LNCaP clone FGC (cell line): ENCODE data around the gene EIF1AD.

Experiments
- DNase-seq: peaks from one replicate; pipeline ENCODE4 v3.0.0-alpha.2; 2011; ENCODE audit warnings: low read depth
- H3K4me3 ChIP-seq: 2 replicates; pipeline ENCODE4 v1.5.1; 2011; ENCODE audit warnings: mild to moderate bottlenecking, low read depth, low read length, control low read depth
- CTCF ChIP-seq: IDR thresholded peaks from 2 replicates; pipeline ENCODE4 v1.5.1; 2012; ENCODE audit warnings: mild to moderate bottlenecking; ENCODE audit not compliant: control insufficient read depth, insufficient read depth; ENCODE audit errors: extremely low read depth

The EIF1AD gene

GRCh38 chr11:65967329-65967934, 34.5 kb downstream of the EIF1AD start:
- no peak for TF ChIP-seq CTCF
- H3K4me3 ChIP-seq = no peak overlapping the region
- DNase-seq = no peak

GRCh38 chr11:65965986-65966762, 35.8 kb downstream of the EIF1AD start:
- TF ChIP-seq CTCF = no peak
- DNase-seq = no peak
- H3K4me3 ChIP-seq = no peak overlapping the region

GRCh38 chr11:65964906-65965305, 37.1 kb downstream of the EIF1AD start:
- TF ChIP-seq CTCF = no peak
- no peak overlapping the region for H3K4me3 ChIP-seq
- DNase-seq = no peak

GRCh38 chr11:65962141-65962564, 39.8 kb downstream of the EIF1AD start:
- DNase-seq = no peak
- no peak for TF ChIP-seq CTCF
- peak overlapping the region; percentile 72 for H3K4me3 ChIP-seq

- peak within 1 kb of the TSS; percentile 72 for H3K4me3 ChIP-seq
- no peak for TF ChIP-seq CTCF
- DNase-seq = peak; percentile 86
Measured at GRCh38 chr11:65961267-65962140, 40.5 kb downstream of the EIF1AD start, which contains the start of gene SART1. SART1 (plus strand) TSS chr11:65961734; CDS start chr11:65961781, 47 bp downstream.

- DNase-seq = no peak
Measured at GRCh38 chr11:65960824-65961266, 41.1 kb downstream of the EIF1AD start.

More at GRCh38 chr11:65960824-65961266, 41.1 kb downstream of the EIF1AD start:
- peak overlapping the region; percentile 72 for H3K4me3 ChIP-seq
- TF ChIP-seq CTCF = no peak
